HG03045 (cell line): Measurements from ENCODE around the gene STXBP6.

Experiments
- ATAC-seq: cut with Tn5 transposase; IDR thresholded peaks from one replicate; pipeline ENCODE4 v1.9.1; 2021; ENCODE audit warnings: mild to moderate bottlenecking, moderate library complexity; ENCODE audit not compliant: unreplicated experiment

STXBP6 gene

GRCh38 chr14:24892497-24893051 lies 157.4 kb downstream of the STXBP6 start:
- no peak for ATAC-seq

DNA sequence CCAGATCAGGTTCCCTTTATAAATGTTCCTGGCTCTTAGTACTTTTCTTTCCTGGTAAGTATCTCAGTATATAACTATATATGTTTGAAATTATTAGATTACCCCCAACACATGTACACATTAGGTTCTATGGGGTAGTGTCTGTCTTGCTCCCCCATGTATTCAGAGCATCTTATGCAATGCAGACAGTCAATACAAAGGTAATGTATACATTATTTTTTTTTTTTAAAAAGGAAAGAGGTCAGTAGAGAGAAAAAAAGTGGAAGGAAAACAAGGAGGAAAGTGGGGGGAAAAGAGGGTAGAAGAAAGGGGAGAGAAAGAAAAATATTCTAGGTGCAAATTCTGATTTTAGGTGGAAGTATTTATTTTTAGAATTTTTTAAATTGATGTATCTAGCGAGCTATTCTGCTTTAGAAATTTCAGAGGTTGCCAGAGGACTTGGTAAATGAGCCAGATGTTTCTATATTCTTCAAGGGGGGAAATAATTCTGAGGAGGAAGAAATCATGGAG lies 157.9 kb downstream of the STXBP6 start:
- no peak for ATAC-seq

DNA sequence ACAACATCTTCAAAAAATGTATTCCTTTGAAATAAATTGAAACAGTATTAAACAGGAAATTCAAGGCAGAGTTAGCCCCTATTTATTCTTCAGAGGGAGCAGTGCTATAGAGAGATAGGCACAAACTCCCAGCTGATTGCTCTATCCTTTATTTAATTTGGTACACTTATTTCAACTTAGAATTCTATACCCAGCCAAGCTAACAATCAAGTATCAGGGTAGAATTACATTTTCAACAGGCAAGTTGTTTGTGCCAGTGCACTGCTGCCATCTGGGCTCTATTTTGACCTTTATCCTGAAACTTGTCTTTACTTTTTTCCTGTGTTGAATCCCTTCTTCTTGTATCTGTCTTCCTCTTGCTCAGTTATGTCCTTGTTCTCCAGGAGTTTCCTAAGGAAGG lies 159.2 kb downstream of the STXBP6 start:
- no peak for ATAC-seq

DNA sequence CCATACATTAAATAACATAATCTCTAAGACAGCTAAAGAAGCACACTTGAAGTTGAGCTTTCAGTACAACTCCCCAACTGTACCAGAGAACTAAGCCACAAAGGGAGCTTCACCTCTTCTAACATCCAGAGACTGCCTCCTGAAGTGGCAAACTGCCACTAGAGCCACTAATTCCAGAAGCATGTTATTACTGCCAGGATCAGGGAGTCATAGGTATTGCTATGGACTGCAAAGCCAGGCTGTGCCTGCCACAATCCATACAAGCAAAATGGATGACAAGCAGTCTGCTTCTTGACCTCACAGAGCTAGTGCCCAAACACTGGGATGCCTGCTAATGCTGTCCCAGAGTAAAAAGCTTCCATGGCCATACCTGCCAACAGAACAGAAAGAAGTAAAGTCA lies 160.1 kb downstream of the STXBP6 start:
- ATAC-seq = no peak

GRCh38 chr14:24888532-24888931 lies 161.4 kb downstream of the STXBP6 start:
- no peak for ATAC-seq

DNA sequence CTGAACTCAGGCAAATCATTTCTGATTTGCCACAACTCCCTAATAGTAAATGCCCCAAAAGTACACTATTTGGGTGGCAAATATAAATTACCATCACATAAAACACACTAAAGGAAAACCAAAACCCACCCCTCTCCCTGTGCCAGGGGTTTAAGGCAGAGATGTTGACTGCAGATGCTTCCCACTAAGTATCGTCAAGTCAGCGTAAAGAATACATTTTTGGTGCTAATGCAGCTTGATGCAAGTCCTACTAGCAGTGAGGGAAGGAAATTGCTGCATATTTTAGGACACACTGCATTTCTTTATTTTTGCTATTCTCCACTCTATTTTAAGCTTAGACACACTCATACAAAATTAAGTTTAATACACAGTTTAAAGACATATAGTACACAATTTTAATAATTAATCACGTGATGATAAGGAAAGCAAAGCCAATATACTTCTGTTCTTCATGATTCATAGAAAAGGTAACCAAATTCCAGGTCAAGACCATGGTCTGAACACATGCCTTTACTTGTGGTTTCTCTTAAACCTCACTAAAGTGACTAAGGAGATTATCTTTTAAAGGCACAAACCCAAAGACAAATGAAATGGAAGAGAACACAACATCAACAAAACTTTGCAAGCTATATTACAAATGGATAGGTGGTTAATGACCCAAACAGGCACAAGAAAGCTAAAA lies 162.2 kb downstream of the STXBP6 start:
- ATAC-seq = no peak

DNA sequence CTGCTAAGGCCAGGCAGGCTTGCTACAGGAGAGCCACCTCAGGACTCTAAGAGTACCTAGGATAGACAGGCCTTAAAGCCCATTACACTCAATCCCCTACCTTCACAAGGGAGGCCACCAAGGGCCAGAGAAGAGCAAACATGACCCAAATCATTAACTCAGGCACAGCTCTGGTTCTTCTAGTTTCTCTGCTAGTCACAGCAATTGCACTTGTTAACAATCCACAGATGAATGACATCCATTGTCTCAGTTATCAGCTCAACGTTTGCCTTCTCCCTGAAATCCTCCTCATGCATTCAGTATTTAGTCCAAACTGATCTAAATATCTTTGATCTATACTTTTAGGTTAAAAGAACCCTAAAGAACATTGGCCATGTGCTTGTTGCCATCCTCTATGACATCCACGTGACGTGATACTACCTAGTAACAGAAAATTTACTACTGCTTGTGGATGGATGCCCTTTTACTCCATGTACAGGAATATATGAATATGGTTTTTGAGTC lies 164.5 kb downstream of the STXBP6 start:
- ATAC-seq = no peak

DNA sequence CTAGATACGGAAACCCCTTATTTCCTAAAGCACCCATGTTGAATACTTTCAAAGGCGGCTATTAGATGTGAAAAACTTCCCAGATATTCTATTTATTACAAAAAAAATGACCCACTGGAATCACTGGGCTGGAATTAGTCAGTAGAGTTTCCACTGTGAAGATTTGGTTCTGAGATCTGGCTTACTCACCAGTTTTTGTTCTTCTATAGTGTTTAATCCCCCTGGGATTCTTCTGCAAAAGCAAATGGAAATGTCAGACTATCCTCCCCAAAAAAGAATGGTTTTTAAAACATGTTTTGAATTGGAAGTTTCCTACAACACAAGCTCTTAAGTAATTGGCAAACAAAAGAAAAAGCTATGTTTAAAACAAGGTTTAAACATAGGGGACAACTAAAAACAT lies 166.4 kb downstream of the STXBP6 start:
- ATAC-seq = no peak

GRCh38 chr14:24881116-24881893 lies 168.6 kb downstream of the STXBP6 start:
- ATAC-seq = no peak

DNA sequence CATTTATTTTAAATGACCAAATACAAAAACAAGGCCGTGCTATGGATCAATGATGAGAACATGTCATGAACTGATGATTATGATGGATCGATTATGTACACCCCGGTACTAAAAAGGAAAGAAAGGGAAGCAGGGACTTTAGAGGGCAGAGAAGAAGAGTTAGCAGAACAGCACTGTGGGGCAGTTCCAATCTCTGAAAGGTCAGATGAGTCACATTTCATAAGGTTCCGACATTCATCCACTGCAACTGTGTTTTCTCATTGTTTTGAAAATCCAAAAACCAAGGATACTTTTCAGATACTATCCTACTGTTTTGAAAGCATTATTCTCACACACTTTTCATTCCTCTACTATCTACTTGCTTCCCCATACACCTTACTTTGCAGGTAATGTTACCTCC lies 169.3 kb downstream of the STXBP6 start:
- ATAC-seq = no peak

DNA sequence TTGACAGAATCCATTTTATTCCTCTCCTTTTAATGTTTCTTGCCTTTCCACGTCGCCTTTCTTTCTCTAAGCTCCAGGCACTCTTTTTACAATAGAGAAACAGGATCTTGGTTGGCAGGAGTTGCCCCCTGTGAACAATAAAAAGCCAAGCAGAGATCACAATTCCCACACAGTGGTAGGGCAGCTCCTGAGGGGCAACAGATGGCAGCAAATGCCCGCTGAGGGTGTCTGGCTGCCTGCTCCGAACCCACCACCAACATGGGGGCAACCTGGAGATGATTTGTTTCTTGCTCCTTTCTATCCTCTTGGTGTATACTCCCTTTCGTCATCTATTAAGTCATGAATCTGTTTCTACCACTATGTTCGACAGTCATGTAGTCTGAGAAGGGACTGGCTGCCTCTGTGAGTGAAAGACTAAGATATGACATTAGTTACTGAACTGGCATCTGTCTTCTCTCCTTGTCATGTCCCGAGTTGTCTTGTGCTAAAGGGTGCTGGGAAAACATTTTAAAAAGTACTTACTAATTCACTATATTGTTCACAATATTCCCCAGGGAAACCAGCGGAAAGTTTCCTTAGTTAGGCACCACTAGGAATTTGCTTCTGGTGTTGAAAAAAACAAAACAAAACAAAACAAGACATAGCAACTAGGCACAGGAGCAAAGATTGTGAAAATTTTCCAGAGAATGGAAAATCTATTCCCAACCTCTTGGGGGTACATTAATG lies 170.1 kb downstream of the STXBP6 start:
- no peak for ATAC-seq

GRCh38 chr14:24876996-24877395 lies 173.0 kb downstream of the STXBP6 start:
- no peak for ATAC-seq

GRCh38 chr14:24875991-24876878 lies 173.7 kb downstream of the STXBP6 start:
- ATAC-seq = no peak

DNA sequence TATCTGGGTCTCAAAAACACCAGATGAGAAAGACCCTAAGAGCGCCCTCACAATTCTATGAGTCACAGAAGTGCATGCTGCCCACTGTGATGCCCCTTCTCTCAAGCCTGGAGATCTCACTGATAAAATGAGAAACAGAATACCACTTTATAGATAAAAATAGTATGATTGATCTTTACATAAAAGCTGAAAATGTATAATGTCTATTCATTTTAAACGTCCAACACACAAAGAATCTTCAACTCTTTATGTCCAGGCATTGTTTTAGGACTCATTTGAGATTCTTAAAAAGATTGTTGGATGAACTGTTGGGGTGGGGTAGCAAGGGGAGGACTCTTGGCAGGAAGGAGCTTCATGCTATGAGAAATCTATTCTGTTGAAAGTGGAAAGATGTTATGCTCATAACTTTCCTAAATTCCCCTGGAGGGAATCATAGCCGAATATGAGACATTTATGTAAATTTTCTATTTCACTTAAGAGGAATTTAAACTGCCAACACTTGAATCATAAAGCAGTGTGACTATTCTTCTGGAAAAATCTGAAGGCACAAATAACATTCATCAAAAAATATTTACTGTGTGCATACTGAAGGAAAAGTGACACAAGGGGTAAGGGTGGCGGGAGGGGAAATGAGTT lies 174.6 kb downstream of the STXBP6 start:
- no peak for ATAC-seq

- ATAC-seq = no peak
Measured at GRCh38 chr14:24874514-24875202, 175.3 kb downstream of the STXBP6 start.

DNA sequence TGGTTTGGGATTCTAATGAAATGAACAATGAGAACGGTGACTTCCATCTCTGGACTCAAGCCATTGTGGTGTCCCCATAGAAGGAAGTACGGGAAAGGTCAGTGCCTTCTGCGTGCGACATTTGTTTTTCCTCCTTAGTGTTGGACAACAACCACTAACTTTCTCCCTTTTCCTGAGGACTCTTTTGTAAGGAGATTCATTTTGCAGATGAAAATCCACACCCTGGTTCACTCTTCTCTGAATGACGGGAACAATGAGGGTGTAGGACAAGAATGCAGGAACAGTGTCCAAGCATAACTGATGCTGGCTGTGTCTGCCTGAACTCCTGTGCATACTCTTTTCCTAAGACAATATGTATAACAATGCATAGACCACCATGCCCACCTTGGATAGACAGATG lies 176.4 kb downstream of the STXBP6 start:
- no peak for ATAC-seq

DNA sequence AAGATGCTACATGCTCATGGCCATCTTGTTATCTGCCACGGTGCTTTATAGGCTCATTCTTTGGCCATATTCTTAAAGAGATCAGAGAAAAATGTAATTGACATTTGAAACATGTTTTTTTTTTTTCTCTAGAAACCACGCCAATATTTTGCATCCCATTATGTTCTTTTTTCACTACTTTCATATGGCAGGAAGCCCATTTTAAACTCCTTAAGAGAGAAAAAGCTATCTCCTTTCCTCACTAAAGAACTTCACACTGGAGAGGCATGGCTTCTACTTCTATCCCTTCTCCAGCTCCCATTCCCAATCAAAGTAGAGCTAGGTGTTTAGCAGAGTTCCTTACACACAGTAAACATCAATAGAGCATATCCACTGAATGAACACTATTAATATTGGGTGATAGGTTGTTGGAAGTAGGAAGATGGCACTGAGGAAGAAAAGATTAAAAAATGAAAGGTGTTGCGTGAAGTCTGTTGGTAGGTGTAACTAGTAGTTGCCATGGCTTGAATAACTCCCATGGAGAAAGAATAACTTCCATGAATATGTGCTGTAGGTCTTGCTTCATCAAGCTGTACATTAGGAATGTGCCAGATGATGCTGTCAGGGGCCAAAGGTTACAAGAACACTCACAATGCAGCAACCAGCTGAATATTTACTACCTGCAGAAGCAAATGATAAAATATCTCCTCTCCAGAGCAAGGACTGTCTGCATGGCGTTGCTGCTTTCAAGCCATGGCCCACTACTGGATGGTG lies 178.8 kb downstream of the STXBP6 start:
- ATAC-seq = no peak

GRCh38 chr14:24868389-24868788 lies 181.6 kb downstream of the STXBP6 start:
- no peak for ATAC-seq
